ENCODE data around the gene ZBTB4. TPM values are rescaled to one million over a fixed set of nuclear protein-coding genes. Genes with fewer than 3 reads are reported as not detected.
A peak's percentile ranks its signal among the peaks of the same experiment; 100 is the strongest.

Gene ZBTB4
- total RNA-seq, 3 donors from 2014 or later (not counting 1 experiment from before 2014, with no cell fraction given) = 64.0 to 72.5 (median 68.4) TPM

- H3K4me3 Mint-ChIP-seq = no peak overlapping the region
- Histone ChIP-seq H3K4me3 (ENCODE audit: low read length) (no peak overlapping the region), H3K4me1 (ENCODE audit: control insufficient read depth, insufficient read depth, low read length) (peaks cover 58% of the 10 kb centered on the region), H3K9me3 (ENCODE audit: control insufficient read depth, insufficient read depth, low read length) (no peaks in the 10 kb centered on the region), H3K27me3 (ENCODE audit: control insufficient read depth, insufficient read depth, low read length) (peaks cover 49% of the 10 kb centered on the region), H3K27ac (ENCODE audit: low read length) (no peak overlapping the region), H3K36me3 (ENCODE audit: control insufficient read depth, insufficient read depth, low read length) (no peaks in the 10 kb centered on the region)
- peaks cover 45 to 53% of the 10 kb centered on the region in 2 donors for H3K27me3 Mint-ChIP-seq (ENCODE audit: low read depth in 2 of 2)
- no peaks in the 10 kb centered on the region for H3K36me3 Mint-ChIP-seq
- peak; percentile 21 to 25 for DNase-seq
- H3K4me1 Mint-ChIP-seq = peaks cover 32 to 51% of the 10 kb centered on the region in 2 donors
- H3K27ac Mint-ChIP-seq = no peak overlapping the region
- TF ChIP-seq, protein P1, sequence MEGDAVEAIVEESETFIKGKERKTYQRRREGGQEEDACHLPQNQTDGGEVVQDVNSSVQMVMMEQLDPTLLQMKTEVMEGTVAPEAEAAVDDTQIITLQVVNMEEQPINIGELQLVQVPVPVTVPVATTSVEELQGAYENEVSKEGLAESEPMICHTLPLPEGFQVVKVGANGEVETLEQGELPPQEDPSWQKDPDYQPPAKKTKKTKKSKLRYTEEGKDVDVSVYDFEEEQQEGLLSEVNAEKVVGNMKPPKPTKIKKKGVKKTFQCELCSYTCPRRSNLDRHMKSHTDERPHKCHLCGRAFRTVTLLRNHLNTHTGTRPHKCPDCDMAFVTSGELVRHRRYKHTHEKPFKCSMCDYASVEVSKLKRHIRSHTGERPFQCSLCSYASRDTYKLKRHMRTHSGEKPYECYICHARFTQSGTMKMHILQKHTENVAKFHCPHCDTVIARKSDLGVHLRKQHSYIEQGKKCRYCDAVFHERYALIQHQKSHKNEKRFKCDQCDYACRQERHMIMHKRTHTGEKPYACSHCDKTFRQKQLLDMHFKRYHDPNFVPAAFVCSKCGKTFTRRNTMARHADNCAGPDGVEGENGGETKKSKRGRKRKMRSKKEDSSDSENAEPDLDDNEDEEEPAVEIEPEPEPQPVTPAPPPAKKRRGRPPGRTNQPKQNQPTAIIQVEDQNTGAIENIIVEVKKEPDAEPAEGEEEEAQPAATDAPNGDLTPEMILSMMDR (IDR thresholded peaks at IDR 0.05) = no peak
- WGBS (ENCODE audit: insufficient coverage) = 7% methylated on average over 12 of the region's 12 CpGs
- ATAC-seq = no peak
- intact Hi-C loops (cut with micrococcal nuclease) = no loop called here
- no peaks in the 10 kb centered on the region for H3K9me3 Mint-ChIP-seq
Observed at GRCh38 chr17:7440834-7441195, 38.6 kb downstream of the ZBTB4 start.

DNA sequence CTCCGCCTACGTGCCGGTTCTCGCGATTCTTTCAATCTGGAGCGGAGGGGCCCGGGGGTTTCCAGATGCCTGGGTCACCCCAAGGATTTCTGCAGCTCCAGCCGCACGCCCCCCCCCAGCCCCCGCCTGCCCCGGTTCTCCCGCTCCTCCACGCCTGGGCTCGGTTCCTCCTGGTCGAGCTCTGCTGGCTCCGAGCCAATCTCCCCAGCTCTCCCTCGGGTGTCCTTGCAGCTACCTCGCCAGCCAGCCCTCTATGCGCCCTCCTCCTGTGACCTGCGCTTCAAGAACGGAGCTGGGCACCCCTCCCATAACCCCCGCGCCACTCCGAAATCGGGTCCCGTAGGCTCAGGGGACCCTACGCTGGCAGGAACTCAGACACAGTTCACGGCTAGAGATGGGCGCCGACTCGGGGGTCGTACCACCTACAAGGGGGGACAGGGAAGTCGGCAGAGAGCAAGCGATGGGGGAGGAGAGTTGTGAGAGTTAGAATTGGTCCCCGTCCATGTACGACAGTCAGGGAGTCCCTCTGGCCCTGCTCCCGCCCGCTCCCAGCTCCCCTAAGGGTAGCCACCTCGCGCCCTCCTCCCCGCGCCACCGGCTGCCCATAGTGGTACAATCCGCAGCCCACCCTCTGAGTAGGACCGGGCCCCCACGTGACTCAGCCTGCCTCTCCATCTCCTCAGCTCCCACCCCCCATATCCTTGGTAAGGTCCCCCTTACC is 39.2 kb downstream of the ZBTB4 start:
- peak in 1 of 2 donors; percentile 61 for DNase-seq
- H3K4me3 ChIP-seq (ENCODE audit: low read length) = no peak overlapping the region
- TF ChIP-seq, protein P1 (IDR thresholded peaks at IDR 0.05) = no peak
- H3K4me1 ChIP-seq (ENCODE audit: control insufficient read depth, insufficient read depth, low read length) = peaks cover 56% of the 10 kb centered on the region
- no peaks in the 10 kb centered on the region for H3K36me3 Mint-ChIP-seq
- no peak overlapping the region for H3K27ac ChIP-seq (ENCODE audit: low read length)
- intact Hi-C loops (cut with micrococcal nuclease) = no loop called here
- no peaks in the 10 kb centered on the region for H3K36me3 ChIP-seq (ENCODE audit: control insufficient read depth, insufficient read depth, low read length)
- ATAC-seq = no peak
- 2% methylated on average over 46 of the region's 46 CpGs for WGBS (ENCODE audit: insufficient coverage)
- peaks cover 40 to 48% of the 10 kb centered on the region in 2 donors for H3K27me3 Mint-ChIP-seq (ENCODE audit: low read depth in 2 of 2)
- H3K27me3 ChIP-seq (ENCODE audit: control insufficient read depth, insufficient read depth, low read length) = peaks cover 44% of the 10 kb centered on the region
- peak overlapping the region; percentile 69 for H3K4me3 Mint-ChIP-seq
- H3K9me3 ChIP-seq (ENCODE audit: control insufficient read depth, insufficient read depth, low read length) = no peaks in the 10 kb centered on the region
- no peaks in the 10 kb centered on the region for H3K9me3 Mint-ChIP-seq
- H3K27ac Mint-ChIP-seq = peak overlapping the region in 1 of 2 donors; percentile 48
- peaks cover 29 to 48% of the 10 kb centered on the region in 2 donors for H3K4me1 Mint-ChIP-seq

DNA sequence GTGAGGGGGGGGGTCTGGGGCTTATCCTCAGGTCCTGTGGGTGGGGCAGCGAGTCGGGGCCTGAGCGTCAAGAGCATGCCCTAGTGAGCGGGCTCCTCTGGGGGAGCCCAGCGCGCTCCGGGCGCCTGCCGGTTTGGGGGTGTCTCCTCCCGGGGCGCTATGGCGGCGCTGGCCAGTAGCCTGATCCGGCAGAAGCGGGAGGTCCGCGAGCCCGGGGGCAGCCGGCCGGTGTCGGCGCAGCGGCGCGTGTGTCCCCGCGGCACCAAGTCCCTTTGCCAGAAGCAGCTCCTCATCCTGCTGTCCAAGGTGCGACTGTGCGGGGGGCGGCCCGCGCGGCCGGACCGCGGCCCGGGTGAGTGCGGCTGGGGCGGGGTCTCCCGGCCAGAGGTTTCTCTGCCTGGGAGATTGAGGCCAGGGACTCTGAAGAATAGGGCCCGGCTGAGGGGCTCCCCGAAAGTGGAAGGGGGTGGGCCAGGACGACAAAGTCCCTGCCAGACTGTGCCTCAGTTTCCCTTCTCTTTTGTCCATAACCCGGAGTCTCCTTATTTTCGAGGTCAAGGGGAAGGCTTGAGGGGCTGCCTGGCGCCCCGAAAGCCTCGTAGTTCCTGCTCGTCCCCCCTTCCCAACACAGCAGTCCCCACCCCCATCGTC is 39.8 kb downstream of the ZBTB4 start, which contains the start of gene FGF11:
Gene FGF11 (plus strand): TSS at position 51 of the 651 bp plus-strand sequence. CDS start 109 bp downstream, at position 160.
- ATAC-seq = no peak
- intact Hi-C loops (cut with micrococcal nuclease) = loop anchor here (5.0 kb wide), 2 partner anchors 63 to 87 kb away; partner anchors contain the start of gene KCTD11
- H3K36me3 ChIP-seq (ENCODE audit: control insufficient read depth, insufficient read depth, low read length) = no peaks in the 10 kb centered on the region
- DNase-seq = peak in 1 of 2 donors; percentile 22
- Mint-ChIP-seq H3K9me3 (no peaks in the 10 kb centered on the region), H3K4me1 (peaks cover 29 to 49% of the 10 kb centered on the region in 2 donors), H3K27me3 (ENCODE audit: low read depth in 2 of 2) (peaks cover 37 to 45% of the 10 kb centered on the region in 2 donors), H3K27ac (peak within 1 kb of the TSS; percentile 31 to 48), H3K36me3 (no peaks in the 10 kb centered on the region), H3K4me3 (peak within 1 kb of the TSS; percentile 69)
- H3K27ac ChIP-seq (ENCODE audit: low read length) = no peak within 1 kb of the TSS
- TF ChIP-seq, protein P1 (IDR thresholded peaks at IDR 0.05) = no peak
- H3K4me1 ChIP-seq (ENCODE audit: control insufficient read depth, insufficient read depth, low read length) = peaks cover 57% of the 10 kb centered on the region
- 4% methylated on average over 50 of the region's 50 CpGs for WGBS (ENCODE audit: insufficient coverage)
- H3K27me3 ChIP-seq (ENCODE audit: control insufficient read depth, insufficient read depth, low read length) = peaks cover 39% of the 10 kb centered on the region
- no peak within 1 kb of the TSS for H3K4me3 ChIP-seq (ENCODE audit: low read length)
- H3K9me3 ChIP-seq (ENCODE audit: control insufficient read depth, insufficient read depth, low read length) = no peaks in the 10 kb centered on the region
